Stimulated activated CD4-positive, alpha-beta T cell treated with anti-CD3 and anti-CD28 coated beads, Interleukin-12 subunit alpha, Interleukin-12 subunit beta, amount 100 ng/mL, for 24 hours (primary cell): ENCODE data around the gene ANAPC15.
A peak's percentile ranks its signal among the peaks of the same experiment; 100 is the strongest.

ENCODE experiments used
- DNase-seq, 2 experiments: peaks; one replicate each; pipeline ENCODE4 v3.0.0-alpha.2; 2020; ENCODE audit warnings: low read depth in 2 of 2

ANAPC15 gene

GRCh38 chr11:72085621-72086351, 26.7 kb downstream of the ANAPC15 start:
- DNase-seq: no peak

- no peak for DNase-seq
These were observed 27.5 kb downstream of the ANAPC15 start for GRCh38 chr11:72084965-72085364.

GRCh38 chr11:72084076-72084475, 28.4 kb downstream of the ANAPC15 start:
- DNase-seq: no peak

DNA sequence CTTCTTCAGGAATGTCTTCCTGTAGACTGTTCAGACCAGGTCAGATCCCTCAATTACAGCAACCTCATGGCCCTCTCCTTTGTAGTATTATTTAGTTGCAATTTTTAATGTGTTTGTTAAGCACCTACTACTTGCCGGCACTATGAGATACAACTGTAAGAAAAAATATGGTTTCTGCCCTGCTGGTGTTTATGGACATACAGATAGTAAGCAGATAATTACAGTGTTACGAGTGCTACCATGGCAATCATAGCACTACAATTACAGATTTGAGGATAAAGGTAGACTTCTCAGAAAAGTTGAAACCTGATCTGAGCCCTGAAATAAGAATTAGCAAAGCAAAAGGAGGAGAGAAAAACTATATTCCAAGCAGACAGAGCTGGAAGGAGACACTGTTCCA, 29.1 kb downstream of the ANAPC15 start:
- no peak for DNase-seq

DNA sequence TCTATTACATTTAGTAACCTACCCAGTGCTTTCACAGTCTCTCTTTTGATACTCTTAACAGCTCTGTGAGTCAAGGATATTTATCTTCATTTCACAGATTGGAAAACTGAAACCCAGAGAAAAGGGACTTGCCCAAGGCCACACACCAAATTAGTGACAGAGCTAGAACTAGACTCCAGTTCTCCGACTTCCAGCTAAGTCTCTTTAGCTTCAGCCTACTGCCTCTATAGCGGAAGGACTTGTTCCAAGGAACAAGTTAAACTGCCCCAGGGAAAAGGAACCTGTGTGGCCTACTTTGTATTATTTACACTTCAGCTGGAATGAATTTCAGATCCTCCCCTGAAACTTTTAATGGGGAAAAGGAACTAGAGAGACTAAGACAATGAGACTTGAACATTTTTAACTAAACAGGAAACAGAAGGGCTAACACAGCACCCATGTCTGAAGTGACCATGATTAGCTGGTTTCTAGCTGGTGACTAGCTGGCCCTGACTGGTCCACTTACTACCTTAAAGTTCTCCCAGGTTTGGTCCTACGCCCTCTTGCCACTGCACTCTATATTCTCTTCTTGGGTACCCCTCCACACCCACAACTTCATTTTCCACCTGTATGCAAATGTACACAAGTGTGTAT, 30.6 kb downstream of the ANAPC15 start:
- no peak for DNase-seq

DNA sequence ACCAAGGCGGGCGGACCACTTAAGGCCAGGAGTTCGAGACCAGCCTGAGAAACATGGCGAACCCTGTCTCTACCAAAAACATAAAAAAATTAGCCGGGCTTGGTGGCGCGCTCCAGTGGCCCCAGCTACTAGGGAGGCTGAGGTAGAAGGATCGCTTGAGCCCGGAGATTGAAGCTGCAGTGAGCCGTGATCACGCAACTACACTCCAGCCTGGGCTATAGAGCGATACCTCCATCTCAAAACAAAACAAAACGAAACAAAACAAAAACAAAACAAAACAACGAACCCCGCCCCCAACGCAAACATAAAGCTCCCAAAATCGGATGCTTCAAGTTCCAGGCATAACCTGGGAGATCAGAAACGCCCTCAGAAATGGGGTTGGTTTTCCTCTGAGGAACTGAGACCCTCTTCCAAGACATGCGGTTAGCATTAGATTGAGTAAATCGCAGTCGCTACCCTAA, 31.3 kb downstream of the ANAPC15 start:
- DNase-seq: no peak

- DNase-seq: peak; percentile 96 to 99
These were observed 31.9 kb downstream of the ANAPC15 start, which contains the start of the genes LRRC51 and NUMA1 for GRCh38 chr11:72080326-72081183. TSS of gene LRRC51 (plus strand) at chr11:72080850. CDS start at chr11:72089084, 8,234 bp downstream. TSS of gene NUMA1 (minus strand) at chr11:72080542. CDS start at chr11:72035943, 44,599 bp downstream.

DNA sequence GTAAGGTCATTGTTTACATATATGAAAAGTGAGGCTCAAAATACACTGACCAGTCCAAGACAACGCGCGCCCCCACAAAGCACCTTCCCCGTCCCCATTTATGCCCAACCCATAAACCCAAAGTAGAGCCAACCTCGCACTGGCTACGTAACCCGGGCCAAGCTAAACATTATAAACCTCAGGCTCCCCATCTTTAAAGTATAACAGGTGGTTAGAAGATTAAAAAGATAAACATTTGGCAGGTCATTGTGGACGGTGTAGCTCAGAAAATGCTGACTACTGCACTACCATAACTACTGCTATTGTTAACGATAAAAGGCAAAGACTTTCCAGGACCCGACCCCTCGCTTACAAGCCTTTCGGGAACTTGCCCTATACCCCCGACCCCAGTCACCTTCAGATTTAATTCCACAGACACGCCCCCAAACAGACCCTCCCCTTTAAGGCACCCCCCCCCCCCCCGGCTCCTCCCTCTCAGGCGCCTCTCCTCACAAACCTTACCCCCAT, 32.6 kb downstream of the ANAPC15 start:
- DNase-seq: no peak

GRCh38 chr11:72078477-72078876, 34.0 kb downstream of the ANAPC15 start:
- DNase-seq: no peak

GRCh38 chr11:72075756-72076155, 36.7 kb downstream of the ANAPC15 start:
- no peak for DNase-seq

GRCh38 chr11:72075109-72075508, 37.4 kb downstream of the ANAPC15 start:
- no peak for DNase-seq

- DNase-seq: no peak
These were observed 40.1 kb downstream of the ANAPC15 start for GRCh38 chr11:72072348-72072747.

- no peak for DNase-seq
These were observed 42.0 kb downstream of the ANAPC15 start for GRCh38 chr11:72070491-72070890.

- DNase-seq: no peak
These were observed 42.7 kb downstream of the ANAPC15 start for GRCh38 chr11:72069787-72070251.

DNA sequence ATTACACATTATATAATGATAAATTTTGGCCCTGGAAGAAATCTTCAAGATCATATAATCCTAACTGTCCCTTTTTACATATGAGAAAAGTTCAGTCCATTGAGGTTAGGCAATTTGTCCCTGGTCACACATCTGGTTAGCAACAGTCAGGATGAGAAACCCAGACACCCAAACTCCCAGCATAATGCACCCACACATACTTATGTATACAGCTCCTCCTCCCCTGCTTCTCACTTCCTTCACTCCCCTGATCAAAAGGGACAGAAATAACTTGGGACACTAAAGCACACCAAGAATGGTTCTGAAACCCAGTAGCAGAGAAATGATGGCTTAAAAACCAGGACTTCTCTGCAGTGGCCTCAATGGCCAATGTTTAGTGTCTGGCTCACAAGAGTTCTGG, 43.3 kb downstream of the ANAPC15 start:
- DNase-seq: no peak

DNA sequence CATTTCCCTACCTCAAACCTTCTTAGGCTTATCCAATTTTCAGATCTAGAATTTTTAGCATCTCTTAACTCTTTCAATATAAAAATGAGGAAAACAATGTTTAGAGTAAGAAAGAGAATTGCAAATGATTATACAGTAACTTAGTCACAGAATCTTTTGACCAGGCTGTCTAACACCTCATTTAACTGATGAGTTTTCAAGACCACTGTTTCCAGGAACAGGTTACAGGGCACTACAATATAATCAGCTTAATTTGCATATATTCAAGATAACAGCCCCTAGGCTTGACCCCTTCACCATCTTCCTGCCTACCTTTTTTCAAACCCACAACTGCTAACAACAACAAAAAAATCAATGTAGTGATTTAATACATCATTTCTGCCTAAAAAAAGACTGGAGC, 44.8 kb downstream of the ANAPC15 start:
- DNase-seq: no peak

DNA sequence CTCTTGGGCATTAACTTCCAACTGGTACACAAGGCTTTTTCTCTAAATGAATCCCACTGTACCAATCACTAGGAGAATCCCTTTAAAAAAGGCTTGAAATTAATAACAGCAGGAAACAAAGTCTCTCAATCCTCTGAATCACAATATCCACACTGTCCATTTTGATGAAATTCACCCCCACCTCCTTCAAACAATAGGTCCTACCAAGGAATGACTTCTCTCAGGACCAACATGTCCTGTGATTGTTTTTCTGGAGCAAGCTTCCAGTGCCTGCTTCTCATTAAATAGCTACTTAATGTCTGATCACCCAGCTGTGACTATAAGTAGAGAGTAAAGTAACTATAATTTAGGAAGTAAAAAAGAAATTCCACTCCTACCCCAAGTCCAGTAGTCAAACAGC, 45.2 kb downstream of the ANAPC15 start:
- DNase-seq: no peak

DNA sequence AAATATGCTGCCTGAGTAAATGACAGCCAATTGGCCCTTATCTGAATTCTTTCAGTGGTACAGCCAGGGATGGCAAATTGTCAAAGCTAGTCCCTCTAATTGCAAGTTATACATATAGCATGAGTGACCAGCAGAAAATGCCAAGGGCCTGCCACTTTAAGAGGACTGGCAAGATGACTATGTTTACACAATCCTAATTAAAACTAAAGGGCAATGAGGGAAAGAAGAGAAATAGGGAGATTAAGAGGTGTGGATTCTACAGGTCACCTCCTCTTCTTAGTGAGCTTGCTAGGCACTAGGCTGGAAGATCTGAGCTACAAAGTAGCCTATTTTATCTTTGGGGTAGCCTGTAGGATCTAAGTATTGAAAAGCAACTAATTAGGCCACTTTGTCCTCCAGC, 45.6 kb downstream of the ANAPC15 start:
- DNase-seq: no peak

GRCh38 chr11:72061739-72062396, 50.6 kb downstream of the ANAPC15 start:
- no peak for DNase-seq
